Ishikawa (cell line): ENCODE data around the gene CELA1.
A peak's percentile ranks its signal among the peaks of the same experiment; 100 is the strongest.

Source experiments
- CEBPB ChIP-seq: IDR thresholded peaks from 2 replicates; pipeline ENCODE4 v1.6.1; 2012
- CREB1 ChIP-seq: IDR thresholded peaks from 2 replicates; pipeline ENCODE4 v1.6.1; 2012; ENCODE audit warnings: low read depth
- EGR1 ChIP-seq: IDR thresholded peaks from 2 replicates; pipeline ENCODE4 v1.6.1; 2012
- EP300 ChIP-seq: IDR thresholded peaks from 2 replicates; pipeline ENCODE4 v1.6.1; 2012; ENCODE audit warnings: borderline replicate concordance
- FOXM1 ChIP-seq: IDR thresholded peaks from 2 replicates; pipeline ENCODE4 v1.6.1; 2012; ENCODE audit warnings: low read depth, borderline replicate concordance
- NFIC ChIP-seq: IDR thresholded peaks from 2 replicates; pipeline ENCODE4 v1.6.1; 2012
- RAD21 ChIP-seq: IDR thresholded peaks from 2 replicates; pipeline ENCODE4 v1.6.1; 2012; ENCODE audit warnings: low read depth
- REST ChIP-seq: IDR thresholded peaks from 2 replicates; pipeline ENCODE4 v1.6.1; 2012; ENCODE audit warnings: low read depth, mild to moderate bottlenecking
- TAF1 ChIP-seq: IDR thresholded peaks from 2 replicates; pipeline ENCODE4 v1.6.1; 2012; ENCODE audit warnings: low read depth, mild to moderate bottlenecking
- TCF12 ChIP-seq: IDR thresholded peaks from 2 replicates; pipeline ENCODE4 v1.6.1; 2012; ENCODE audit warnings: low read depth
- TEAD4 ChIP-seq: IDR thresholded peaks from 2 replicates; pipeline ENCODE4 v1.6.1; 2012
- USF1 ChIP-seq: IDR thresholded peaks from 2 replicates; pipeline ENCODE4 v1.6.1; 2012
- YY1 ChIP-seq: IDR thresholded peaks from 2 replicates; pipeline ENCODE4 v1.6.1; 2012; ENCODE audit warnings: low read depth
- ZBTB7A ChIP-seq: IDR thresholded peaks from 2 replicates; pipeline ENCODE4 v1.6.1; 2012; ENCODE audit warnings: low read depth
- TF ChIP-seq, protein P1 (sequence below): IDR thresholded peaks from 2 replicates; pipeline ENCODE4 v1.6.1; 2012

CELA1 gene

DNA sequence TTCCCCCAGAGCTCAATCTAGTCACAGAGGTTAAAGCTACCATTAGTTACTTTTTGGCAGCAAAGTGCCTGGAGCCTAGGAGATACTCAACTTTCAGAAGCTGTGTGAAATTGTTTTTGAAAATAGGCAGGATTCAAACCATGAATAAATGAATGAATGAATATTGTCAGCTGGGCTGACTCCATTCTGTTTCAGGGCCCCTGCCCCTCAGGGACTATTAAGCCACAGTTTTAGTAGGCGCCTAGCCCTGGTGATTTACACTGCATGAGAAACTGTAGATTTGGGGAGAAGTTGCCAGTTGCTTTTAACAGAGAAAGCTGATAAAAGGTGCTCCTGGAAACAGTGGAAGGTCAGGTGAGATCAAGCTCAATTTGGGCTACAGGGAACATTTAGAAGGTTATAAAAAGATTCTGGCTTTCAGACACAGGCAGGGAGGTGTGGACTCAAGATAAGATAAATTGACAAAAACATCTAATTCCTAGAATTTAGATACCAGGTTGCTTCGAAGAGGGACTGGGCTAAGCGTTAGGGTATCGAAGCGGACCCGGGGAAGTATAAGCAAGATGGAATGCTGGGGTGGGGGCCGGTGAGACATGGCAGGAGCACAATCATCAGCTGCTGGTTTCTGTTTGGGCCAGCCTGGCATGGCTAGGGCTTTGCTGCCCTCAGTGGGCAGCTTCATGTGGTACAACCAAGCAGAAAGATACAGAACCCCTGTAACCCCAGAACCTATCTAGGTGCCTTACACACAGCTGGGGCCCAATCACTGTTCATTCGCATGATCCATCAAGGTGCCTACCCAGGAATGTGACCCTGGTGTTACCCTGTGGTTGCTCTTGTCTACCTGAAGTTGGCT lies 14.9 kb upstream of the CELA1 start:
- TF ChIP-seq EGR1: no peak
- TF ChIP-seq ZBTB7A: no peak
- no peak for TF ChIP-seq TAF1
- no peak for TF ChIP-seq YY1
- TF ChIP-seq, protein P1, sequence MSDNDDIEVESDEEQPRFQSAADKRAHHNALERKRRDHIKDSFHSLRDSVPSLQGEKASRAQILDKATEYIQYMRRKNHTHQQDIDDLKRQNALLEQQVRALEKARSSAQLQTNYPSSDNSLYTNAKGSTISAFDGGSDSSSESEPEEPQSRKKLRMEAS: no peak
- peak; percentile 23; the same call in 1 of the 2 replicates for TF ChIP-seq RAD21

DNA sequence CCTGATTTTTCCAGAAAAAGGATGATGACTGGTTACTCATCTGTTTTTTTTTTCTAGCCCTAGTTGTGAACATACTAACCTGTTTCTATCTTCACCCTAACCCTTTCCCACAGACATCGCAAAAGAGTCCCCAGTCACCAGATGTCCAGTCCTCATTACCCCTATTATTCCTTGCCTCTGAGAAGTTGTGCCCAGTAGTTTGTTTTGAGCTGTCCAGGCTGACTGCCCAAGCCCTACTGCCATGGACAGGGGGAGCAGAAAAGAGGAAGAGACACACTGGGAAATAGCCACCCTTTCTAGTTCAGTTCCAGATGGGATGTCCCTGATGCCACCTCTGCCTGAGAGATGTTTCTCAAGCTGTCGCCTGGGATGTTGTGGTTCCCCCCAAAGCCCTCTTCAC lies 13.8 kb upstream of the CELA1 start:
- TF ChIP-seq REST (no peak), TAF1 (no peak), FOXM1 (no peak), EP300 (no peak), YY1 (no peak), CREB1 (no peak), CEBPB (no peak), ZBTB7A (no peak), EGR1 (no peak), NFIC (no peak)
- TF ChIP-seq, protein P1: no peak

- TF ChIP-seq TAF1 (no peak), YY1 (no peak), TCF12 (no peak), CEBPB (no peak), USF1 (no peak), NFIC (no peak), EP300 (no peak), CREB1 (no peak), EGR1 (no peak), TEAD4 (no peak), REST (no peak), RAD21 (no peak), ZBTB7A (no peak), FOXM1 (no peak)
- TF ChIP-seq, protein P1: no peak
Measured at GRCh38 chr12:51359851-51360250, 13.4 kb upstream of the CELA1 start.

DNA sequence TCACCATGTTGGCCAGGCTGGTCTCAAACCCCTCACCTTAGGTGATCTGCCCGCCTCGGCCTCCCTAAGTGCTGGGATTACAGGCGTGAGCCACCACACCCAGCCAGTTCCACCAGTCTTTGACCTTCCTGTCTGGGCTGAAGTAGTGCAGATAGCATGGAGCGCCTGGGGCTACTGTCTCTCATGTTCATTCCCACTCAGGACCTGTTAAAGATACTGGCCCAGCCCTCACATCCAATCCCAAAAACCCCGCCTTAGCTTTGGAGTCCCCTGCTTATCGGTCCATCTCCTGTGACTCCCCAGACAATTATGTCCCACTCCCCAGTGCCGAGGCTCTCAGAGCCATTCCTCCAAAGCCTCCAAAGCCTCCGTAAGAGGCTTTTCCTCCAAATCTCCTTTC lies 12.0 kb upstream of the CELA1 start:
- no peak for TF ChIP-seq EP300
- TF ChIP-seq YY1: no peak
- TF ChIP-seq CREB1: no peak
- no peak for TF ChIP-seq FOXM1

- TF ChIP-seq YY1 (no peak), REST (no peak), EGR1 (no peak), TAF1 (no peak), NFIC (no peak), EP300 (no peak), FOXM1 (no peak), CREB1 (no peak), CEBPB (no peak), TEAD4 (no peak), USF1 (no peak)
- TF ChIP-seq, protein P1: no peak
Measured at GRCh38 chr12:51357374-51358047, 11.0 kb upstream of the CELA1 start.
